GM18870 (cell line): Measurements from ENCODE around the gene USP10.

Experiments used
- ATAC-seq: cut with Tn5 transposase; IDR thresholded peaks from one replicate; pipeline ENCODE4 v1.9.1; 2021; ENCODE audit warnings: moderate library complexity; ENCODE audit not compliant: unreplicated experiment

The USP10 gene

DNA sequence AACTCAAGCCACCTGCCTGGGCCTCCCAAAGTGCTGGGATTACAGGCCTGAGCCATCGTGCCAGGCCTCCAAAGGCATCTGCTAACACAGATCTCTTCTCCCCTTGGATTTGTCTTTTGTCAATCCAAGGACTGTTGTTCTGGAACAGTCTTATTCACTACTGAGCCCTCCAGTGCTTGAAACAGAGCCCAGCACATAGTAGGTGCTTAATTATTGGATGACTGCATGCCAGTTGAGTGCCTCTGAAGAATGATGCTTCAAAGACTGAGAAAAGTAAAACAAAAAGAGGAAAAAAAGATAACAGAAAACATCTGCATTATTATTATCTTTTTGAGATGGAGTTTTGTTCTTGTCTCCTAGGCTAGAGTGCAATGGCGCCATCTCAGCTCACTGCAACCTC is 118.3 kb downstream of the USP10 start:
- no peak for ATAC-seq

DNA sequence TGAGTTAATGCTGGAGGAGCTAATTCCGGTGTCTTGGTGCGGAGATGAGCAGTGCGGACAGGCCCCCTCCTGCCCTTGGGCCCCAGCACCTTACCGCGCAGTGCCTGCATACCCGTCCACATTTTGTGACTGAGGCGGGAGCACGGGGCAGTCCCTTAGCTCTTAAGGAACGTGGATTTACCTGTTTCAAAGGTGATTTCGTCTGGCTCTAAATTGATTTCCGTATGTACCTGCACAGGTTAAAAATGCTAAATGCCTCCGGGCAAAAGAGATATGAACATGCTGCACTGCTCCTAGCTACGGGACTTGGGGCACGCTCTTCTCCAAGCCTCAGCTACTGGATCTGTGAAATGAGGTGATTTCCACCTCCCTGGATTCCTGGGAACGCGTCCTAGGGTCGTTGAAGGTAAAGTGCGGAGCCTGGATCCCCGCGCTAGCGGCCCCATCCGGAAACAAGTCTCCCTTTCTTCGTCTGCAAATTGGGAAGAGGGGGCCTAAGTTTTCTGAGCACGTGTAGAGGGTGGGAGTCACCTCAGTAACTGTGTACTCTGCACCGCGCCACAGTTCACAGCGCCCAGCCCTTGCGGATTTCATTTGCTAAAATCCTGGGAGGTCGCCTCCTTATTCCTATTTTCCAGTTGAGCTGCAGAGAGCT is 119.3 kb downstream of the USP10 start:
- no peak for ATAC-seq

DNA sequence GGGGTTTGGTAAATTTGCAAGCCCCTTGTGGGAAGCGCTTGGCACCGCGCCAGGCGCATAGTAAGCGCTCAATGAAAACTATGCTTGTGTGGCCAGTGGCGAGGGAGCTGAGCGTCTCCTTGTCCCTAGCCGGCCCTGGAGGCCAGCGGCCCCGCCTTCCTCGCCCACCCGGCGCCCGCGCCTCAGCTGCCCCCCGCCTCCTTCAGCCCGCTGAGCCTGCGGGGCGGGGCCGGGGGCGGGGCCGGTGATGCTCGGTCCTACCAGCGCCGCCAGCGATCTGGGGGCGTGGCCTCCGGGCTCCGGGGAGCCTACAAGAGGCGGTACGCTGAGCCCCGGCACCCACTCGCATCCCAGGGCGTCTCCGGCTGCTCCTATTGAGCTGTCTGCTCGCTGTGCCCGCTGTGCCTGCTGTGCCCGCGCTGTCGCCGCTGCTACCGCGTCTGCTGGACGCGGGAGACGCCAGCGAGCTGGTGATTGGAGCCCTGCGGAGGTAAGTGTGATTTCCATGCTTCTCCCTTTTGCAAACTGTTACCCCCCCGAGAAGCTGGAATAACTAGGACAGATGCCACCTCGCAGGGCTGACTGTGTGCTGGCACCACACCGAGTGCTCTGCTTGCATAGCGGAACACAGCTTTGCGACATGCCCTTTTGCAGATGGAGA is 120.0 kb downstream of the USP10 start, which contains the start of gene CRISPLD2:
Gene CRISPLD2 (plus strand): TSS at position 342 of the 661 bp plus-strand sequence. CDS start 18,511 bp downstream, outside the sequence.
- ATAC-seq: no peak

DNA sequence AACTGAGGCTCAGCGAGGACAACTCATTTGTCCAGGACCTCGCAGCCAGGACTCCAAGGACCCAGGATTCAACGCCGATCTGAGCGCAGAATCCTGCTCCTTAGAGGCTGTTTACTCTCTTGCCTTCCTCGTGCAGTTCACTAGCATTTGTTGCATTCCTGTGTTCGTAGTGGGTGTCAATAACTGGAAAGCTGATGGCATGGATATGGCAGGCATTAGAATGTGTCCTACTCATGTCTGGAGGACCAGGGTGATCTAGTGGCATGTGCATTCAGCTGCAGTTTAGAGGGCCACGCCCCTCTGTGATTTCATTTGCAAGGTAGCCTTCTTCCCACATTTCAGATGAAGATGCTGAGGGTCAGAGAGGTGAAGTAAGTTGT is 120.5 kb downstream of the USP10 start:
- ATAC-seq: no peak

DNA sequence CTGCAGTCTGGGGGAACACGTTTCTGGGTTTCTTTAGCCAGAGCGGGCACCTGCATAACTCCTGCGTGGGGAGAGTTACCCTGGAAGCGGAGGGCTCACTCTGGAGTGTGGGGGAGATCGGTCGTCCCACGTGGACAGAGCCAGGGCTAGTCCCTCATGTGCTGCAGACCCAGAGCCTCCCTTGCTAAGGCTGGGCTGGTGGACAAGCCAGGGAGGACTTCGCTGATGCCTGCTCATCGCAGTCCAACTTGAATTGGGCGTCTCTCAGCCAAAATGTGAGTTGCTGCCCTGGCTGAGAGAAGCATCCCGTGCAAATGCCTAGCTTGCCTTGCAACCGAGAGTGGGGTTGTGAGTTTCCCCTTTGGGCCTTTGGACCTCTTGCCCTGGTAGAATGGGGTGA is 121.0 kb downstream of the USP10 start:
- no peak for ATAC-seq

DNA sequence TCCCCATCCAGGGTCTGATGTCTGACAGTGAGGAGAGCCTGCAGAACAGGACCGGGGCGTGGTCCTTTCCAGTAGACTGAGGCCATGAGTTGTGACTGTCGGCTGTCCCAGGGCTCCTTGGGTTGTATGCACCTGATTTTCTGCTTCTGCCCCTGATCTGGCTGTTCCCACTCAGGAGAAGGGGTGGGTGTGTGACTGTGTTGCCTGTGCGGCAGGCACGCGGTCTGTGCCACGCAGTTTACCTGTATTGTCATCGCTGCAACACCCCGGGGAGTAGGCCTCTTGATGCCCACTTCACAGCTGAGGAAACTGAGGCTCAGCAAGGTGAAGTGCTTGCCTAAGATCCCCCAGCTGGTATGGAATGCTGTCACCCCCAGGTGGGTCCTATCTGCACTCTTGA is 121.4 kb downstream of the USP10 start:
- no peak for ATAC-seq

DNA sequence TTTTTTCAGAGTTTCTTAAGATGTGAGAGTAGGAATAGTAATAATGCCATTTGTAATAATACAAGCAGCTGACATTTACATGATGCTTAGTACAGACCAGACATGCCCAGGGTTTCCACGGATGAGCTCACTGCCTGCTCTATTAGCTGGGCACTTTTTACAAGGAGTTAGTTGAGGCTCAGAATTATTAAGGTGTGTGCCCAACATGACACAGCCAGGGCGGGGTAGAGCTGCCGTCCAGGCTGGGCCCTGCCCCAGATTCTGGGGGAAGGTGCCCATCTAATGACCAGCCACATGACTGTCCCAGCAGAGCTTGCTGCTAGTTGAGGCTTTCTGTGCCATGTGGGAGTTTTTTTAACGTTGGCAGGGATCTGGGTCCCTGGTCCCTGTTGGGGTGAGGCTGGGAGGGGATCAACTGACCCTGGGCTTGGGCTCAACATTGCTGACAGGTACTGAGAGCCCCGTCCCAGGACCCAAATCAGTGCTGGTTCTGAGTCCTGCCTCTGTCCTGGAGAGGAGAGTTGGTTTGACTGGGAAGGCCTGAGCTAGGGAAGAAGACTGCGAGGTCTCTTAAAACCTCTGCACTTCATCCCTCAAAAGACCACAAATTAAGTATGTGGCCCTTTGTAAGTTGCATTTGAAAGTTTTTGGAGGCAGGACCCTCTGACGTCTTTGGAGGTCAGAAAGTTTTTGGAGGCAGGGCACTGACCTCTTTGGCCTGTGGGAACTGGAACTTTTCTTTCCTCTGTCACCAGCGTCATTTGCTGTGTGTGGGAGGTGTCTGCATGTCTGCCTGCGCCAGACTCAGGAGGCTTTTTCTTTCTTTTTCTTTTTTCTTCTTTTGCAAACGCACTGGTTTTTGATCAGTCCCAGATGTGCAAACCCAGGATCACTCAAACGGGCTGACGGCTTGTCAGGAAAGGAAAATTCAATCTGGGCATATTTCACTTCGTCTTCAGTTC is 122.2 kb downstream of the USP10 start:
- ATAC-seq: no peak

DNA sequence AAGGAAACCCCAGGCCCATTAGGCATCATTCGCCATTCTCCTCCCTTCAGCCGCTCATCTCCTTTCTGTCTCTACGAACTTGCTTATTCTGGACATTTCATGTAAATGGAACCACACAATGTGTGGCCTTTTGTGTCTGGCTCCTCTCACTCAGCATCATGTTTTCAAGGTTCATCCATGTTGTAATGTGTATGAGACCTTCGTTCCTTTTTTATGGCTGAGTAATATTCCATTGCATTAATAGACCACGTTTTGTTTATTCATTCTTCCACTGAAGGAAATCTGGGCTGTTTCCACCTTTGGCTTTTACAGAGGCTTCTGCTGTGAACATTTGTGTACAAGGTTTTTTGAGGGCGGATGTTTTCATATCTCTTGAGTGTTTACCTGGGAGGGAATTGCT is 123.2 kb downstream of the USP10 start:
- no peak for ATAC-seq

DNA sequence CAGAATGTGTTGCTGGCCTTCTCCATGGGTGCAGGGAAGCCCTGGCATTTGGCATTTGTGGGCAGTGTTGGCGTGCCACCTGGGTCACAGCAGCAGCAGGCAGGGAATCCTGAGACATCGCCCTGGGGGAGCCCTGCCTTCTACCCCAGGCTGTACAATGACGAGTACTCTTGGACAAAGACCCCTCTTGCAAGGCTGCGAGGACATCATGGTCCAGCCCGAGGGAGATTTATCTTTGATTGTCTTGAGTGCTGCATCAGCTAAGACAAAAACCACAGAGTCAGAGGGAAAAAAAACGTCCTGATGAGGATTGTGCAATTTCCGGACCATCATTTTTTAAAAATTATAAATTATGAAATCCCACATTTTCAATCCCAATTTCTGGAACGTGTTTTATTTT is 123.7 kb downstream of the USP10 start:
- no peak for ATAC-seq

DNA sequence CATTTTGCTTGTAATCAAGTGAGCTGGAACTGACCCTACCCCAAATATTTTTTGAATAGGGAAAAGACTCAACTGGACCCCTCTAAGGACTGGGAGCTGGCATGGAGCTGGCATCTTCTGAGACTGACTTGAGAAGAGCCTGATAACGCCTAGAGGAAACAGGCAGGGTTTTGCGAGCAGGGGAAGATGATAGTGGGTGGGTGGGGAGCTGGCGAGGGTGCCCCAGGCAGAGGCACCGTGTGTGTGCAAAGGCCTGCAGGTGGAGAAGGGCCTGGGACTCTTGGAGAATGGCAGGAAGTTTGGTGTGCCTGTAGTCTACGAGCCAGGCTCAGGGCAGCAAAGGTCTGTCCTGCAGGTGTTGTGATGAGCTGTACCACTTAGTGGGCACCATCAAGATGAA is 124.1 kb downstream of the USP10 start:
- no peak for ATAC-seq

DNA sequence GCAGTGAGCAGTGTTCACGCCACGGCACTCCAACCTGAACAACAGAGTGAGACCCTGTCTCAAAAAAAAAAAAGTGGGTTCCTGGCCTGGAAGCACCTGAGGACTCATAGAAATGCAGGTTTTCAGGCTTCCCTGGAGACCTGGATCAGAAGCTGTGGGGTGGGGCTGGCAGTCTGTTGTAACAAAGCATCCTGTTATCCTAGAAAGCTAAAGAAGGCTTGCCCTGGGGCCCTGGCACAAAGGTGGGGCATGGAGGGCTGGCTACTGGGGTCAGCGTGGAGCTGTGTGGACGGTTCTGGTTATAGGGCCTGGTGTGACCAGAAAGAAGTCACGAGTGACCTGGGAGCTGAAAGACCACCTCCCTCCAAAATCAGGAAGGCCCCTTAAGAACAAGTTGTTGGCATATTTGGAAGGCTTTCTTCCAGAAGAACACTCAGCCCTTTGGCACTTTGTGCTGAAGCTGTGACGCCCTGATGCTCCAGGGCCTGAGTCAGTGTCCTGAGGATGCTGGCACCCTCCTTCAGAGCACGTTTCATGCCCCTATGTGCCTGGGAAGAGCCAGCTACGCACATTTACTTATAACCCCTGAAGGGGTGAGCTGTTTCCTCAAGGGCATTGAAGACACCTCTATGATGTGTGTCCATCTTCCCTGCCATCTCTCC is 126.2 kb downstream of the USP10 start:
- ATAC-seq: no peak

DNA sequence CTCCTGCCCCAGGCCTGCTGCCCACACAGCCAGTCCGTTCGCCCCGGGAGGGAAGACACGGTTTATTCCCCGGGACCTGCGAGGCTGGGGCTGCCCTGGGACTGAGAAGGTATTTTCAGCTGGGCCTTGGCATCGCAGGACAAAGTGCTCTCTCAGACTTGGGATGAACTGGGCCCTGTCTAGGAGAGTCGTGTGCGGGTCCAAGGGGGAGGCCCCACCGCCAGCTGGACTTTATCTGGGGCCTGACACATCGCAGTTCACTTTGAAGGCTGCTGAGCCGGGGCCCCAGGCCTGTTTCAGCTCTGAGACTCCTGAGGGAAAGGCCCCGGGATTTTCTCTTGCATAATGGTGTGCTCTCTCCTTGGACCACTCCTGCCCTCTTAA is 126.8 kb downstream of the USP10 start:
- ATAC-seq: no peak

DNA sequence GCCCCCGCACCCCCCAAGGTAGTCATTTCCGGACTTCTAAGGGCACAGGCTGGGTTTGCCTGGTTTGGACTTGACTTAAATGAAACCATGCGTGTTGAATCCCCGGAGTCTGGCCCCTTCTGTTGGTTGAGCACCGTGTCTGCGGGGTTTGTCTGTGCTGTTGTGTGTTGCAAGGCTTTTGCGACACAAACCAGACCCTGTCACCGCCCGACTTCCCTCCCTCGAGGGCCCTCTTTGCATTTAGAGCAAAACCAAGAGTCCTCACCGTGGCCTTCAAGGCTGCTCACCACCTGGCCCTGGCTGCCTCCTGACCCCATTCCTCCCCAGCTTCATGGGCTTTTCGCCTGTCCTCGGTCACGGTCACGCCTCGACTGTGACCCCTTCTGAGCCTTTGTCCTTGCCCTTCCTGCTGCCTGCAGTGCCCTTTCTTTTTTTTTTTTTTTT is 127.4 kb downstream of the USP10 start:
- no peak for ATAC-seq

DNA sequence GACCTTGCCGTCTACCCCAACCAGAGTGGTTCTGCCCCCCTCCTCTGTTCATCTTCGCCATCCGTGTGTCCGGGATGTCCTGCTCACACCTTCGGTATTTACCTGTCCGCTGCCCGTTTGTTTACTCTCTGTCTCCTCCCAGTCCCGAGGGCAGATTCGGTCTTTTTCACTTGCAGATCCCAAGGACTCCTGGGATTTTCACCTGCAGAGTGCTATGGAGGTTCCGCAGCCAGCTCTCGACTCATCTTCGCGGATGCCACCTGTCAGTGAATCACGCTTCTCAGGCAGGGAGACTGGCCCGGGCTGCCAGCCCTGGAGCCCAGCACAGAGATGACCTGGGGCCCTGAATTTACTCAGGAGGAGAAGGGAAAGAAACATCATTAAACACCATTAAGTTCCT is 128.1 kb downstream of the USP10 start:
- ATAC-seq: no peak

DNA sequence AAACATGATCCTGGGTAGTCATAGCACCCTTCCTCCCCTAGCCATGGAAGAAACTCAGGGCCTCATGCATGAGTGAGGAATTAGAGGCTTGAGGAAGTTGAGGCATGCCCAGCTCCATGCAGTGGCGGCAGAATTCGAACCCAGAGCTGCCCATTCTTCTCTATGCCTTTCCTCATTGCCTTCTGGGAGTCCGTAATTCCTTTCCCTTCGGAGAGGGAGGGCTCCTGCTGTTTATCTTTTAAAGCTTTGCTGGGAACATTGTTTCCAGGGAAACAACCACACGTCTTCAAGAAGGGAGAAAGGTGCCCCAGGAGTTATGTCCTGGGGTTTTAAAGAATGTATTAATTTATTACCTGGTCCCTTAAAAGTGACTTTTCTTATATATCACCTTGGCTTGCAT is 128.5 kb downstream of the USP10 start:
- no peak for ATAC-seq
